Prostate gland (tissue), 2 donors: ENCODE measurements around the gene TEC.

Experiments used
- CTCF ChIP-seq, 4 experiments: fragments of 200-600 bp in 2 of 4; fragments of 450-650 bp in 2 of 4; sonication (generic) in 2 of 4; IDR thresholded peaks; 1 replicate in 3 of 4; 2 replicates in 1 of 4; pipeline ENCODE4 v1.5.1; 2016 to 2019; ENCODE audit warnings: antibody characterized with exemption in 4 of 4, mild to moderate bottlenecking in 2 of 4, moderate library complexity in 2 of 4
- POLR2AphosphoS5 ChIP-seq: sonication (generic); formaldehyde crosslinking; IDR thresholded peaks from one replicate; pipeline ENCODE4 v1.6.1; 2017; ENCODE audit warnings: antibody characterized with exemption

GRCh38 chr4:48247142-48247877 lies 22.3 kb downstream of the TEC start:
- TF ChIP-seq CTCF (IDR thresholded peaks at IDR 0.05), result no peak
- TF ChIP-seq POLR2AphosphoS5, result no peak
